Activated CD8-positive, alpha-beta memory T cell treated with anti-CD3 and anti-CD28 coated beads, Interleukin-2, amount 50 U/mL, for 4 hours (primary cell): ENCODE data around the gene DMRTA2.

Experiments
- DNase-seq: peaks from one replicate; pipeline ENCODE4 v3.0.0-alpha.2; 2020

Gene DMRTA2

DNA sequence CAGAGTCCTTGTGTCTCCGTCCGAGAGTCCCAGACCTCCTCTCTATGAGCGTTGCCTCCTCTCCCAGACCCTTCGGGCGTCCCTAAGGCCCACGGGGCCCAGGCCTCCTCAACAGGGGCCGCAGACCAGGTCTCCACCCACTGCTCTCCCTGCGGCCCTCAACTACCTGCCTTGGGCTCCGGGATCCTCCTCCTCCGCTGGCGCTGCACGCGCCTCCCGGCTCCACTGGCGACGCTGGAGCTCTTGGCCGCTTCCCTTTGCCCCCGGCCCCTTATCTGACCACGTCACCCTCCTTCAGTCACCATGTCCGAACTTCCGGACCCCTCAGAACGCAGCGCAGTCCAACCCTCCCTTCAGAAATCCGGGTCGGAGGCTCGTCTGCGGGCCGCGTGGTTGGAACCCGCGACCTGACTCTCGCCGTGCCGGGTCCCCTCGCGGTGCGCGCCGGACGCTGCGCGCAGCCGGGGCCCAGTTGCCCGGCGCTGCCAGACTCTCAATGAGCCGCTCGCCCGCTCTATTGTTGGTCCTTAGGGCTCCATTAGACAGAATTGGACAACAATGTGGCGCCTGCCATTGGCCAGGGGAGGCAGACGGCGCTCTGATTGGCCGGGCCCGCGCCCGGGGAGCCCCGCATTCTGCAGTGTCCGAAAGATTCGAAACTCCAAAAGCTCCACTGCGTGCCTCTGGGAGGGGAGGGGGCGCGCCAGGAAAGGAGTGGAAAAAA, at the start of gene DMRTA2:
Gene DMRTA2, minus strand, starts transcription at position 498 of the 724 bp plus-strand sequence. CDS start 1,907 bp downstream, outside the sequence.
- no peak for DNase-seq

DNA sequence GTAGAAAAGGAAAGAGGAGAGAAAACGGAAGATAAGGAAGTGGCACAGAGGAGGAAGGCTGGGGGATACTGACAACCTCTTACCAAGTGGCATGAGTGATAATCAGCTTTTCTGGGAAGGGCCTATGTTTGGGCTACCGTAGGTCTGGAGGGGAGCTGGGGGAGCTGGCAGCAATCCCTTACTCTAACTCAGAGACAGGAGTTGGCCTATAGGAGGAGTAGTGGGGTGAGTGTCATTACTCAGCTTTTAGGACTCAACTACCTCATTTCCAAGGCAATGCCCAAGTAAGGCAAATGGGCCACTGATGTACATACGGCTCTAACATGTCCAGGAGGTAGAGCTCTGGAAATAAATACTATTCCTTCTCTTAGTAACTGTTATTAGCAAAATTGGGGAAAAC, 48.7 kb upstream of the DMRTA2 start:
- no peak for DNase-seq

DNA sequence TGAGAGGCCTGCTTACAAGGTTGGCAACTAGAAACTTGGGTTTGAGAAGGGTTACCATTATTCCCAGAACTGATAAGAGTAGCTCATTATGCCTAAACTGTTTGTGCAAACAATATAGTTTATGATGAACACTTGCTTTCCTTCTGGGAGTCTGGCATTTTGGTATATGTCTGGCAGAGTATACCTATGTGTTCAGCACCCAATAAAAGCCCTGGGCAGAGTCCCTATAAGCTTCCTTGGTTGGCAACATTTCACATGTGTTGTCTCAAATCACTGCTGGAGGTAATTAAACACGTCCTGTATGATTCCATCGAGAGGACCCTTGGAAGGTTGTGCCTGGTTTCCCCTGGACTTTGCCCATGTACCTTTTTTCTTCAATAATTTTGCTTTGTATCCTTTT, 39.7 kb upstream of the DMRTA2 start:
- no peak for DNase-seq

DNA sequence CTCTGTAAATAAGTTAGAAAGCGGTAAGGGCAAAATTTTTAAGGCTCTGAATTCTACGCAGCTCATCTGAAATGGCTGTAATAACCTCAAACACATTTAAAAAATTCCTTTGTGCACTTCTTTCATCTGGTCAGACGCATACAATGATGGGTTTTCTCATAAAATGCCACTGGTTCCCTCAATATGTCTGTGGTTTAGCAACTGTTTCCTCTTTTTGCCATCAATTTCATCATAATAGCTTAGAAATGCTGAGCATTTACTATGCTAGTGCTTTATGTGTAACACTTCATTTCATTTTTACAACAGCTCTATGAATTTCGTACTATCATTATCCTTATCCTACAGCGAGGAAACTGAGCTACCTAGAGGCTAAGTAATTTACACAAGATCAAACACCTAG, 35.3 kb upstream of the DMRTA2 start:
- DNase-seq: no peak

DNA sequence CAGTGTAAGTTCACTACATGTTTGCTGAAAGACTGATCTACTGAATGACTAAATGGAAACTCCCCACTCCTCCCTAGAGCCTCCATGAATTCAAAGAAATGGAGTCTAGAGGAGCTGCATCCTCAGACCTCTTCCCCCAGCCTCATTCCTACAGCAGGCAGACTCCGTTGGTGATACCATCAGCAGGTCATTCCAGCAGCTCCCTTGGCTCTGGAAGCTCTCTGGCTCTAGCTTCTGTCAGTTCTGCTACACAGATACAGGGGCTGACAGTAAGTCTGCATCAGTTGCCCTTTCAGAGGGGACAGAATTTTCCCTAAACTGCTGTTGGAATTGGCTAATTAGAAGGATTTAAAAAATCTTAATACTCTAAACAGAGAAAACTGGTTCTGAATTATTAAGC, 31.7 kb upstream of the DMRTA2 start:
- no peak for DNase-seq

DNA sequence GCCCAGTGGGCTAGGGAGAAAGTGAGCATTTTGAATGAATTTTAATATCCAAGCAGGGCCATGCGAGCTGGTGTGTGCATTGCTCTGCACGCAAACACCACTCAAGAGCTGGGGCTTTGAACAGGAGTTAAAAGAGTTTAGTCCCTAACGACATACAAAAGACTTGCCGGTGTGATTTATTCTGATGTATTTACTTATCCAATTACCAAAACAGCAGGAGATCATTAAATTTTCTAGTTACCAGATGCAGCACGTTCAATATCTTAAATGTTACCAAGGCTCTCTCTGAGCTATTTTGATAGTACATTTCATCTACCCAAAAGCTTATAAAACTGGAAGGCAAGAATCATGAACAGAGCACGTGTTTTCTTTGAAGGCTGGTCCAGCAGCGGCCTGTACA, 30.0 kb upstream of the DMRTA2 start:
- no peak for DNase-seq

DNA sequence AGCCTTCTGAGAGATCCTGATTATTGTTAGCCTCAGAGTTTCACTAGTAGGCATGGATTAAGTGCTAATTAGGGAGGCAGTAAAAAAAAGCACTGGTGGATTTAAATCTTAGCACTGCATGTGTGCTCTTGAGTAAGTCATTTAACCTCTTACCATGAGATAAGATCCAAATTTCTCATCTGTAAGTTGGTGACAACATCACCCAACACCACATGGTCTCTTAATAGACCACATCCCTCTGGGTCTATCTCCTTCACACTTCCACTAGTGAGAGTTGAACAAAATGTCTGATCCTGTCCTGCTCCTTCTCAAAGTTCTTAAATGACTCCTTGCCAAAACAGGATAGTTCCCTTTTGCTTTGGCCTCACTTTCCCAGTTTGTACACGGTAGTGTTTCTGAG, 29.5 kb upstream of the DMRTA2 start:
- no peak for DNase-seq

DNA sequence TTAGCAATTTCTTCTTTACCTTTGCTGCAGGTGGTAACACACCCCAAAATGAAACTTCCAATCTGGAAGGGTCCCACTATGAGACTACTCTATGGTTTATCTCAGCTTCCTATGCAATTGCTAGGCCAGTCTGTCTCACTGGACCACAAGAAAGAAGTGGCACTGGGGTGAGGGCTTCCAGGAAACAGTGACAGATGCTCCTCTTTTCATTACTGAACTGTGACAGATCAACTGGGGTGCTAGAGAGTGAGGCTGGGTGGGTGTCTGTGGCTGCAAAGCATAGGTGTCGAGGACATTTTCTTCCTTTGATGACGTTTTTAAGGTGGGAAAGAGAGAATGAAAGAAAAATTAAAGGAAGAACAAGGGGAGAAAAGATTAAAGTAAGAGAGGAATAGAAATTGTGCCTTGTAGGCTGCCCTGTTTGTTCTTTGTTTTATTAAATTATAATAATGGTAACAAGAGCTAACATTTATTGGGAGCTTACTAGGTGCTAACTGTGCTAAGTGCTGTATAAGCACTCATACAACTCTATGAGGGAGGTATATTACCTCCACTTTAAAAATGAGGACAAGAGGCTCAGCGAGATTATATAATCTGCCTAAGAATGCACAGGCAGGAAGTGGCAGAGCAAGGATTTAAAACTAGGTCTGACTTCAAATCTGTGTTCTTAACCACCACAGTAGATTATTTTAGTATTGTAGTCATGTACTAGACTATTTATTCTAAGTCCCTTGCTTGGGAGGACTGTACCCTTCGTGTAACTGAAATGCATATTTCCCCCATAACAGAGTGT, 27.8 kb upstream of the DMRTA2 start:
- no peak for DNase-seq

DNA sequence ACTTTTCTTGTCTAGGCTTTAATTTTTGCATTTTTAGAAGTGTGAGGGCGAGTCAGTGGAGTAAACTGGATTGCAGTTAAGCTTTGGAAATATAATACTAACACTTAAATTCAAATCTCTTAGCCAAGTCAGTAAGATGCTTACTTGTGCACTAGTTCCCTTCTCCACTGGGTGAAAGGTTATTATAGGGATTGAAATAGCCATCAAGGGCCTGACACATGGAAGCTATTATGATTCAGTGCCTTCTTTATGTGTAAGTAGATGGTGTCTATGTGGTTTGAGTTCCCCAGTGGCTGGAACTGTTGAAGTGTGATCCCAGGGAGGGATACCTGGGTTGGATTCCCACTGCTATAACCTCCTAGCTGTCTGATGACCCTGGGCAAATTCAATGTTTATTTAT, 24.7 kb upstream of the DMRTA2 start:
- no peak for DNase-seq

DNA sequence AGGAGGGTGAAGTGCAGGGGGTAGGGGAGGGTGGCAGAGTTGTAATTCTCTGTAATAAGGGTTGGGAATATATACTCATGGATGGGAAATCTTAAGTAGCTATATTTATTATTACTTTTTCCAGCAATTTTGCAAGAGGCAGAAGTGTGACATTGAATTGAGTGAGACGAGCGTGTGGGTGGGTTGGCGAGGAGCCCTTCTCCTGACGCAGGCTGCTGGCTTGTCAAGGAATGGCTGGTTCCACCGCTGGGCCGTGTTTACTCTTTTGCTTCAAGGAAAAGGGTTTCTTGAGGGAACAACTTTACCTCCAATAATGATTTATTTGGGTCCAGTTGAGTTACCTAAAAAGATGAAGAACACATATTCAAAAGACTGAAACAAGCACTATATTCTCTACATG, 17.9 kb upstream of the DMRTA2 start:
- DNase-seq: no peak

DNA sequence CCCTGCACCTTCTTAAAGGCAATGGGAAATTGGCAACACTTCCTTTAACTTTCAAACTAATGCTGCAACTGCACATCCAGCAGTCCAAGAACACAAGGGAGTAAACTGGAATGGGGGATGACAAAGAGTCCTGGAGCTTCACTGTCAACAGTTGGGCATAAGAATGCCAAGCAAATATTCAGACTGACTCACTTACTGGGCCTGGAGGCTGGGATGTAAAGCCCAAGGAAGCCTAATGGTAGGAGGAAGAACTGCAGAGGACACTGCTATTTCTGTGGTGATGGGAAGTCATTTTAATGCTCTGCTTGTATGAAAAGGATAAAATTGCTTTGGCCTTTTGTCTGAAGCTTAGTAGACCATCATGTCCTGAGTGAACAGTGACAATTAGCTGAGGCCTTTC, 15.7 kb upstream of the DMRTA2 start:
- no peak for DNase-seq

DNA sequence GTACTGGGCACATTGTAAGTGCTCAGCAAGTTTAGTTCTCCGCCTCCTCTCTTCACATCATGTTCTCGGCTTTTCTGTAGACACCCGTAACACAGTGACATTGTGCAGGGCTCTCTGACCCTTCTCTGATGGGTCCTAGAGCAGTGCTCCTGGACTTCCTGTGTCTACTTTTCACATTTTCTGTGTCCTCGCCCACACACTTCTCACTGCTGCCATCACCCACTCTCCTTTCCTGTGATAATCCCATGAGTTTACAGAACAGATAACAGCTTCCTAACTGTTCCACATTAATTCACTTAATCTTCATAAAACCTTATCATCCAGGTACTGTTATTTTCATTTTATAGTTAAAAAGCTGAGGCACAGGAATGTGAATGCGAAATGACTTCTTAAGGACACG, 13.2 kb upstream of the DMRTA2 start:
- no peak for DNase-seq

DNA sequence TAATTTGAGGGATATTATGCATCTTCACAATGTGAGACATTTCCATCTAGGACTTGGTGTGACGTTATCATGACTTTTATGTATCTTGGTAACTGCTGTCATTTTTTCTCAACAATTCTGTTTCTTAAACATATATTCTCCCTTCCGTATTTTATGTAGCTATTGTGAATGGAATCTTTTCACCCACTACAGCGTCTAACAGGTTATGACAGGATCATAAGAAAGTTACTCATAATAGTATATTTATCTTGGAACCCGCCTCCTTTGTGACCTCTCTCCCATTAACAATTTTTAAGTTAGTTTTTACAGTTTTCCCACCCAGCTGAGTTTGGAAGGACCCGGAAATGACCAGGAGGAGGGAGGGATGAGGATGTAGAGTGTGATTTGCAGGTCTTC, 6.8 kb upstream of the DMRTA2 start:
- no peak for DNase-seq

DNA sequence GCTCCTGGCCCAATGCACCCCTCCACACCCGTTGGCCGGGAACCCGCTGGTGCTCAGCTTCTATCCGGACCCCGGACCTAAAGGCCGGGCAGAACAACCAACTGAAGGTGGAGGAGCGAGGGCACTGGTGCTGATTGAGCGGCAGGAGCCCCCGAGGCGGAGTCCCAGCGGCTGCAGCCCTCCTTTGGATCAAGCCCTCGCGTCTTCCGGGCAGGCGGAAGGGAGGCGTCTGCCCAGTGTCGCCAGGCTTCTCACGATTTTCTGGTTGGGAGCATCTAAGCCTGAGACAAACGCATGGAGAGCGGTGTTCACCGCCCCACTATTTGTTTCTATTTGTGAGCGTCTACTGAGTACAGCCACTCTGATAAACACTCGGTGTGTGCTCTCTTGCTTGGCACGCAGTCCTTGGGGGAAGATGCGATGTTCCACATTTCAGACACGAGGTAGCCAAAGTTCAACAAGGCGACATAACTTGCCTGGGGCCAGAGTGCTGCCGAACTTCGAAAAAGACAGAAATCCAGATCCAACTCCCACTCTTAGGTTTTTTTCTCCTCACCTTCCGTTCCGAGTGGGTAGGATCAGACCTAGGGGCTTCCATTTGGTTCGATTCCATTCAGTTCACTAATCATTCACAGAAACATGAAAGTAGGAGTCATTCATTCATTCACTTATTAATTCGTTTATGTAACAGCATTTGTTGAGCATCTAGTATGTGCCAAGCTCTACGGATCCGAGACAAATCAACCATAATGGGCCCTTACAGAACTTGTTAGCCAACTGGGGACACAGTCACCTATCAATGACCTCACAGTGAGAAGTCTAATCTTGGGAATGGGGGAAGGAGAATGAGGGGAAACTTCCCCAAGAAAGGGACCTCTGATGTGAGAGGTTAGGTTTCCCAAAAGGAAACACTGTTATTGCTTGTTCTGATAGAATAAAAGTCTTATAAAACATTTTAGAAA, 4.9 kb upstream of the DMRTA2 start:
- DNase-seq: no peak

DNA sequence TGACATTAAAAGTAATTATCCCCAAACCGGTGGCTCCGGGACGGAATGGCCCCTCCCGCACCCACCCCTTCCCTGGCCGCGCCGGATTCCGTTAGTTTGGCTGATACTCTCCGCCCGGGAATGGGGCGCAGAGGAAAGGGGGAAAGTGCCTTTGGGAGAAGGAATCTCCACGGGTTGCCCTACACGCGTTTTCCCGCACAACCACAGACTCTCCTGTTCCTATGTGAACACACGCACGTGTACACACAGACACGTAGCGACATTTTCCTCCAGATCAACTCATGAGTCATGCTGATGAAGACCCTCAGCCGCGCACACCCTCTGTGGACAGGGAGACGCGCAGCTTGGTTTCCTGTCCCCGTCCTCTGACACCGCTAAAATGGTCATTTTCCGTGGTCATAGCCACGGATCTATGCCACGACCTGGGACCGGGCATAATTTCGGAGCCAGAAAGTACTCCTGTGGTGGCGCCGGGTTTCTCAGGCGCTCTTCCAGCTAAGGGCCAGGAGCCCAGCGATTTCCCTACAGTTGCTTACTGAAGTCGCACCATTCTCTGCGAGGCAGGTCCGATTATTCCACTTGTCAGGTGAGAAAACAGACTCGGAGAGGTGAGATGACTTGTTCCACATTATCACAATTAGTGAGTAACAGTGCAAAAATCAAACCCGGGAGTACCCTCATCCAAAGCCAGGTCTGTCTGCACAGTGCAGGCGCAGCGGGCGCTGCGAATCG, 4.0 kb upstream of the DMRTA2 start:
- DNase-seq: no peak

DNA sequence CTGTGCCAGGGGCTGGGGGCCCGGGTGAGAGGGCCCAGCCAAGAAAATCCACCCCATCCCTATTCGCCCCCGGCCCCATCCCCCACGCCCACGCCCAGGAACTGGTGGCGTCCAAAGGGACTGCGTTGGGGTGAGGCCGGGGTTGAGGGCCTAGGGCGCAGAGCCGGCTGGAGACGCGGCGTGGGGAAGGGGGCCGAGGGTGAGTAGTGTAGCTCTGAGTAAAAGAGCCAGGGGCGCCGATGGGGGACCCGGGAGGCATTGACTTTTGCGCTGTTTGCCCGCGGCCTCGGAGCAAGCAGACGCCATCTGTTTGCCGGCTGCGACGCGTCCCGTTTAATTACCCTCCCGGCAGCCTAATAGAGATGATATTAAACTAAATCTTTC, 3.5 kb upstream of the DMRTA2 start:
- no peak for DNase-seq

DNA sequence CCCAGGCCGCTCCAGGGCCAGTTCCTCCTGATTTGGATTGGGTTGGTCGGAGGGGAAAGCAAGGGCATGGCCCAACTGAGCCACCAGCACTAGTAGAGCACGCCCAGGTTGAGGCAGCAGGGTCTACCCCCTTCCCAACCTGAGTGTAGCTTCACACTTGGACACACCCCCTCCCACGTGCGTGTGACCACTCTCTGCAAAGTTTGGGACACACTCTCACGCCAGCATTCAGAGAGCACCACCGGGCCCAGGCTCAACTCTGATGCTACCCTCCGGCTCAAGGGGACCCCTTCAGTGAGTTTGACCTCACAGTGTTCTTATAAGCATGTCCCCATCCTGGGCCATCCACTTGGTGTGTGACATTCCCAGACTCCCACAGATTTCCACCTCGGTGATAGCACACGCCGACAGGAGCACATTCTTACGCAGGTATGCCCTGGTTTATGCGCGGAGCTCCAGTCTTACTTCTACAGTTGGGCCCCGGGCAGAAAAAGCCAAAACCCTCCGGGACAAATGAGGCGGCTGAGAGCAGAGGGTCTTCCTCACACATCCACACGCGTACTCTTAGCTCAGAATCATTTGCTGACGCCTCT, 3.0 kb upstream of the DMRTA2 start:
- DNase-seq: no peak

DNA sequence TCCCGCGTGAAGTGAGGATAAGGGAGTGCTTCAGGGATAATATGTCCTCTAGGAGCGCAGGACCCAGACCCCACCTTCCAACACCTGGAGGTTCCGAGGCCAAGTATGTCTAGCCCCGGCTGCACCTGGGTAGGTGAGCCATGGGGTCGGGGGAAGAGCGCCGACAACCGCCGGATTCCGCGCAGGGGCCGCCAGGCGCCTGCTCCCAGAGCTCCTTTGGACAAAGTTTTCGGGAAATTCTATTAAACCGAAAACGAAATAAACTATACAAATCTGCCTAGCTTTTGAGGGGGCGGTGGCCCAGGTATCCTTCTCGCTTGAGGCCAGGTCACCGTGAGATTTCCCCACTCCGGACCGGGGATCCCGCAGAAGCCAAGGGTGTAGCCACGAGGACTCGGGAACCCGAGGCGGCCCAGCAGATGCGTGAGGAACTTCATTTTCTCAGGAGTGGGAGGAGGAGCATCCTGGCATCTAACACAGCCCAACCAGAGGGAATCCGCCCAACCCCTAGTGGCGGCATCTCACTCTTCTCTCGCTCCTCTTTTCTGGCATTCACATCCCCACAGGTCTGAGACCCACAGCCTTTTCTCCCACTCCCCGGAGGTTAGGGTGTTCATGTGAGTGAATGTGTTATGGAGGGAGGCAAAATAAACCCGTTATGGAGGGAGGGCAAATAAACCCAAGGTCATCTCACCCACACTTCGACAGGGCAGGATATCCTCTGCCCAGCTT, 2.3 kb upstream of the DMRTA2 start:
- no peak for DNase-seq

DNA sequence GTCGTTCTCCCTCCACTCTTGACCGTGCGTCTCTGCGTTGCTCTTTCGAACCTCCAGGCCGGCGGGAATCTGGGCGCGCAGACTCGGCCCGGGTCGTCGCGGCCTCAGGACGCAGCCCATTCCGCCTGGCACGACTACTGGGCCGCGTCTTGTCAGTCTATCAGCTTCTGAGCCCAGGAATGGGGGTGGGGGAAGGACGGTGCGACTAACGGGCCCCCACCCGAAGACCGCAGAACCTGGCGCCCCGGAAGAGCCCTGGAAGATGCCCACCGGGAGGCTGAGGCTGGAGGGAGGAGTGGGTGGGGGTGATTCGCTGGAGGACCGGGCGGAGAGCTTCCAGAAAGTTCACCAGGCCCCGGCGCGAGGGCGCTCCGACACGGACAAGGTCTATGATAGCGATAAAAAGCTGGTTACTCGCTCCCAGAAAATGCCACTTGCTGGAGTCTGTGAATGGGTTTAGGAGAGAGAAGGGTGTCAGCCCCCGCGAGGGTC, 1.7 kb upstream of the DMRTA2 start:
- no peak for DNase-seq

DNA sequence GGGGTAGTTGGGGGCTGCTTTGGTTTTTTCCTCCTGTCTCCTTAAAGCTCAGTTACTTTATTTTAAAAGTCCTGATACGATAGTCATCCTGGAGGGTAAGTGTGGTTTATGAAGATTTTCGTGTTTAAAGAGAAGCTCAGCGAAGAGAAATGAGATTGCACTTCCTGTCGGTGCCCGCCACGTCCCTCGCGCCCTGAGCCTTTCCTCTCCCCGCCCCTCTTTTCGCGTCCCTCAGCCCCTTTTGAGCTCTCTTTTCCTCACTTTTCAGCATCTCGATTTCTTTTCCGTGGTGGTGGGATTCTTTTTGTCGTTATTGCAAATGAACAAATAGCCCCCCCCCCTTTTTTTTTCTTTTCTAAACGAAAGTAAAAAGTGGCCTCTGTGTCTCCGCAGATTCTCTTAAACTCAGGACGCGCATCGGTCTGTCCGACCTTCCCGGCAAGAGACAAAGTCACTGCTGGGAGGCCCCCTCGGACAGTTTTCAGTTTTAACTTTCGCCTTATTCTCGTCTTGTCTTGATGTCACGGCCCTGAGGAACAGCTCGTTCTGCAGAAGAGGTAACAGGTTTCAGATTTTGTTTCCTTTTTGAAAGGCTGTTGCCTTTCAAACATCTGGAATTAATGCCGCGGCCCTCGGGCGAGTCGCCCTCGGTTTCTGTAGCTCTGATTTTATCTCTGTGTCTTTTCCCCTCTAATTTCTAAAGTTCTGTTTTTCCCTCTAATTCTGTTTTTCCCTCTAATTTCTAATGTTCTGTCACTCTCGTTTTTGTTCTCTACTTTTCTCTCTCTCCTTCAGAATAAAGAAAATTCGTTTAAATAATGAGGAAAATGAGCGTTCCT, 1.0 kb upstream of the DMRTA2 start:
- DNase-seq: no peak

DNA sequence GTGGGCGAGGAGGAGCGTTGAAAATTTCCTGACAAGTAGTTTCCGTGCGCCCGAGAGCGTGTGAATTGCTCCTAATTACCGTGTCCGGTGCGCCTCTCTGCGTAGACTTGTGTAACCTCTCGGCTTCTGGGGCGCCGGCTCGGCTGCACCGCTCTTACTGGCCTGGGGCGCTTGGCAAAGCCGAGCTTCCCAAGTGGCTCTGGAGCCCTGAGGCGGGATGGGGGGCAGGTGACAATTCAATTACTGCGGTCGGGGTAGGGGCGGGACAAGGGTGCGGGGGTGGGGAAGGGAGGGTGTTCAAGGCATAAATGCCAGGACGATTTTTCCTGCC, 392 bp upstream of the DMRTA2 start:
- DNase-seq: no peak
